ENCODE results near the gene ITPR2. TPM values are rescaled to one million over a fixed set of nuclear protein-coding genes. Genes with fewer than 3 reads are reported as not detected.

Gene ITPR2
- polyA plus RNA-seq, 1 of the 3 experiments (the other 2 are of a cell fraction) = 2.3 TPM

DNA sequence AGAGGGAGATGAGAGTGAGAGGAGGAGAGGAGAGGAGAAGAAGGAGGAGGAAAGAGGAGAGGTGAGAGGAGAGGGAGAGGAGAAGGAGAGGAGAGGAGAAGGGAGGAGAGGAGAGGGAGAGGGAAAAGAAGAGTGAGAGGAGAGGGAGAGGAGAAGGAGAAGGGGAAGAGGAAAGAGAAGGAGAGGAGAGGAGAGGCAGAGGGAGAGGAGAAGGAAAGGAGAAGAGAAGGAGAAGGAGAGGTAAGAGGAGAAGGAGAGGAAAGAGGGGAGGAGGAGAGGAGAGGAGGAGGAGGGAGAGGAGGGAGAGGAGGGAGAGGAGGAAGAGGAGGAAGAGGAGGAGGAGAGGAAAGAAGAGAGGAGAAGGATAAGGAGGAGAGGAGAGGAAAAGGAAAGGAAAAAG lies 266.8 kb downstream of the ITPR2 start:
- Histone ChIP-seq H3K4me2 (no peak overlapping the region), H3K9ac (no peak overlapping the region), H3F3A (replicated peaks; ENCODE audit: insufficient read depth) (peaks cover 4% of the 10 kb centered on the region), H2AFZ (ENCODE audit: low read depth) (no peak overlapping the region), H3K36me3 (replicated peaks in 1 of 2; ENCODE audit: control insufficient read depth in 1 of 2, insufficient read depth in 2 of 2, low read length in 1 of 2) (peaks cover 3 to 6% of the 10 kb centered on the region in 2 experiments), H3K79me2 (ENCODE audit: insufficient read depth) (no peaks in the 10 kb centered on the region), H4K20me1 (ENCODE audit: insufficient read depth) (no peaks in the 10 kb centered on the region), H3K4me3 (ENCODE audit: low read depth in 2 of 2, low read length in 1 of 2) (no peak overlapping the region), H3K27me3 (ENCODE audit: insufficient read depth) (no peaks in the 10 kb centered on the region), H3K9me3 (no peaks in the 10 kb centered on the region), H3K9me2 (no peaks in the 10 kb centered on the region), H3K4me1 (ENCODE audit: control insufficient read depth in 1 of 2, insufficient read depth in 2 of 2, low read depth in 1 of 2, low read length in 1 of 2) (peaks cover 0 to 2% of the 10 kb centered on the region in 2 experiments; a peak in 2 of 4 replicates), H3K27ac (ENCODE audit: low read depth in 2 of 2, low read length in 1 of 2) (no peak overlapping the region)
- ChIA-PET POLR2A (no interaction called here), CTCF (no interaction called here)
- no peak for DNase-seq
- TF ChIP-seq NFIC (IDR thresholded peaks at IDR 0.05; ENCODE audit: borderline replicate concordance) (no peak), MEF2A (IDR thresholded peaks at IDR 0.05; ENCODE audit: borderline replicate concordance, low read depth) (no peak), JUND (IDR thresholded peaks at IDR 0.05) (no peak), EP300 (IDR thresholded peaks at IDR 0.05; ENCODE audit: borderline replicate concordance in 1 of 2, low read depth in 1 of 2, low read length in 1 of 2) (no peak), SIN3A (IDR thresholded peaks at IDR 0.05; ENCODE audit: borderline replicate concordance, low read depth, low read length) (no peak)

- peaks cover 0 to 2% of the 10 kb centered on the region in 2 experiments; a peak in 2 of 4 replicates for H3K4me1 ChIP-seq (ENCODE audit: control insufficient read depth in 1 of 2, insufficient read depth in 2 of 2, low read depth in 1 of 2, low read length in 1 of 2)
- ChIA-PET POLR2A (no interaction called here), CTCF (interaction anchor here (1.1 to 1.5 kb wide), 2 partner anchors 9 to 442 kb away, joined by 3 to 4 read pairs; no protein-coding TSS in a partner anchor)
- no peaks in the 10 kb centered on the region for H3K9me2 ChIP-seq
- no peak overlapping the region for H3K27ac ChIP-seq (ENCODE audit: low read depth in 2 of 2, low read length in 1 of 2)
- no peak overlapping the region for H3K4me3 ChIP-seq (ENCODE audit: low read depth in 2 of 2, low read length in 1 of 2)
- peaks cover 4 to 6% of the 10 kb centered on the region in 2 experiments for H3K36me3 ChIP-seq (replicated peaks in 1 of 2; ENCODE audit: control insufficient read depth in 1 of 2, insufficient read depth in 2 of 2, low read length in 1 of 2)
- no peak for DNase-seq
- H3K79me2 ChIP-seq (ENCODE audit: insufficient read depth) = no peaks in the 10 kb centered on the region
- H3K4me2 ChIP-seq = no peak overlapping the region
- 71% methylated on average over 5 of the region's 5 CpGs for WGBS (ENCODE audit: low lambda C conversion rate)
- H3K9ac ChIP-seq = no peak overlapping the region
- H3K27me3 ChIP-seq (ENCODE audit: insufficient read depth) = no peaks in the 10 kb centered on the region
- TF ChIP-seq RCOR1 (IDR thresholded peaks at IDR 0.05; ENCODE audit: low read length) (no peak), GABPA (IDR thresholded peaks at IDR 0.05; ENCODE audit: low read depth) (no peak), FOXM1 (IDR thresholded peaks at IDR 0.05; ENCODE audit: low read depth) (no peak), SMC3 (IDR thresholded peaks at IDR 0.05; ENCODE audit: low read depth, low read length) (no peak), EP300 (IDR thresholded peaks at IDR 0.05; ENCODE audit: borderline replicate concordance in 1 of 2, low read depth in 1 of 2, low read length in 1 of 2) (no peak), FOSL2 (IDR thresholded peaks at IDR 0.05; ENCODE audit: borderline replicate concordance, low read depth) (no peak), EZH2phosphoT487 (IDR thresholded peaks at IDR 0.05; ENCODE audit: borderline replicate concordance, low read depth) (no peak), YY1 (IDR thresholded peaks at IDR 0.05; ENCODE audit: low read depth) (no peak), ELF1 (IDR thresholded peaks at IDR 0.05) (no peak), ZBTB33 (IDR thresholded peaks at IDR 0.05; ENCODE audit: borderline replicate concordance, low read depth) (no peak), USF2 (IDR thresholded peaks at IDR 0.05; ENCODE audit: borderline replicate concordance, low read depth, low read length) (no peak), MXI1 (IDR thresholded peaks at IDR 0.05; ENCODE audit: low read depth, low read length) (no peak), RFX5 (IDR thresholded peaks at IDR 0.05; ENCODE audit: low read length) (no peak), SIN3A (IDR thresholded peaks at IDR 0.05; ENCODE audit: borderline replicate concordance, low read depth, low read length) (no peak)
- TF ChIP-seq, protein P1, sequence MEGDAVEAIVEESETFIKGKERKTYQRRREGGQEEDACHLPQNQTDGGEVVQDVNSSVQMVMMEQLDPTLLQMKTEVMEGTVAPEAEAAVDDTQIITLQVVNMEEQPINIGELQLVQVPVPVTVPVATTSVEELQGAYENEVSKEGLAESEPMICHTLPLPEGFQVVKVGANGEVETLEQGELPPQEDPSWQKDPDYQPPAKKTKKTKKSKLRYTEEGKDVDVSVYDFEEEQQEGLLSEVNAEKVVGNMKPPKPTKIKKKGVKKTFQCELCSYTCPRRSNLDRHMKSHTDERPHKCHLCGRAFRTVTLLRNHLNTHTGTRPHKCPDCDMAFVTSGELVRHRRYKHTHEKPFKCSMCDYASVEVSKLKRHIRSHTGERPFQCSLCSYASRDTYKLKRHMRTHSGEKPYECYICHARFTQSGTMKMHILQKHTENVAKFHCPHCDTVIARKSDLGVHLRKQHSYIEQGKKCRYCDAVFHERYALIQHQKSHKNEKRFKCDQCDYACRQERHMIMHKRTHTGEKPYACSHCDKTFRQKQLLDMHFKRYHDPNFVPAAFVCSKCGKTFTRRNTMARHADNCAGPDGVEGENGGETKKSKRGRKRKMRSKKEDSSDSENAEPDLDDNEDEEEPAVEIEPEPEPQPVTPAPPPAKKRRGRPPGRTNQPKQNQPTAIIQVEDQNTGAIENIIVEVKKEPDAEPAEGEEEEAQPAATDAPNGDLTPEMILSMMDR (IDR thresholded peaks at IDR 0.05) = no peak
- TF ChIP-seq, protein P2, sequence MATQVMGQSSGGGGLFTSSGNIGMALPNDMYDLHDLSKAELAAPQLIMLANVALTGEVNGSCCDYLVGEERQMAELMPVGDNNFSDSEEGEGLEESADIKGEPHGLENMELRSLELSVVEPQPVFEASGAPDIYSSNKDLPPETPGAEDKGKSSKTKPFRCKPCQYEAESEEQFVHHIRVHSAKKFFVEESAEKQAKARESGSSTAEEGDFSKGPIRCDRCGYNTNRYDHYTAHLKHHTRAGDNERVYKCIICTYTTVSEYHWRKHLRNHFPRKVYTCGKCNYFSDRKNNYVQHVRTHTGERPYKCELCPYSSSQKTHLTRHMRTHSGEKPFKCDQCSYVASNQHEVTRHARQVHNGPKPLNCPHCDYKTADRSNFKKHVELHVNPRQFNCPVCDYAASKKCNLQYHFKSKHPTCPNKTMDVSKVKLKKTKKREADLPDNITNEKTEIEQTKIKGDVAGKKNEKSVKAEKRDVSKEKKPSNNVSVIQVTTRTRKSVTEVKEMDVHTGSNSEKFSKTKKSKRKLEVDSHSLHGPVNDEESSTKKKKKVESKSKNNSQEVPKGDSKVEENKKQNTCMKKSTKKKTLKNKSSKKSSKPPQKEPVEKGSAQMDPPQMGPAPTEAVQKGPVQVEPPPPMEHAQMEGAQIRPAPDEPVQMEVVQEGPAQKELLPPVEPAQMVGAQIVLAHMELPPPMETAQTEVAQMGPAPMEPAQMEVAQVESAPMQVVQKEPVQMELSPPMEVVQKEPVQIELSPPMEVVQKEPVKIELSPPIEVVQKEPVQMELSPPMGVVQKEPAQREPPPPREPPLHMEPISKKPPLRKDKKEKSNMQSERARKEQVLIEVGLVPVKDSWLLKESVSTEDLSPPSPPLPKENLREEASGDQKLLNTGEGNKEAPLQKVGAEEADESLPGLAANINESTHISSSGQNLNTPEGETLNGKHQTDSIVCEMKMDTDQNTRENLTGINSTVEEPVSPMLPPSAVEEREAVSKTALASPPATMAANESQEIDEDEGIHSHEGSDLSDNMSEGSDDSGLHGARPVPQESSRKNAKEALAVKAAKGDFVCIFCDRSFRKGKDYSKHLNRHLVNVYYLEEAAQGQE (IDR thresholded peaks at IDR 0.05; ENCODE audit: low read depth, low read length) = no peak
- H2AFZ ChIP-seq (ENCODE audit: low read depth) = no peak overlapping the region
- peaks cover 4% of the 10 kb centered on the region for H3F3A ChIP-seq (replicated peaks; ENCODE audit: insufficient read depth)
- no peaks in the 10 kb centered on the region for H3K9me3 ChIP-seq
- H4K20me1 ChIP-seq (ENCODE audit: insufficient read depth) = no peaks in the 10 kb centered on the region
Measured at GRCh38 chr12:26564391-26564790, 268.6 kb downstream of the ITPR2 start.
